ENCODE data around the gene FBRS. TPM values are rescaled to one million over a fixed set of nuclear protein-coding genes. Genes with fewer than 3 reads are reported as not detected.
A peak's percentile ranks its signal among the peaks of the same experiment; 100 is the strongest.

The FBRS gene
- total and polyA plus RNA-seq, 2 of the 13 experiments (the other 11 are each of a cell fraction or from before 2014, with no cell fraction given) = 13.7 to 16.2 TPM

GRCh38 chr16:30641378-30641982 lies 16.8 kb upstream of the FBRS start:
- no peaks in the 10 kb centered on the region for H3K9me3 ChIP-seq (ENCODE audit: low read length)
- H3K27me3 ChIP-seq (ENCODE audit: control insufficient read depth in 1 of 2, insufficient read depth in 2 of 2, low read length in 2 of 2) = no peaks in the 10 kb centered on the region
- H4K20me1 ChIP-seq (ENCODE audit: insufficient read depth, low read length) = no peaks in the 10 kb centered on the region
- FAIRE-seq (no peak), ATAC-seq (no peak), DNase-seq (ENCODE audit: low spot score) (no peak)
- ChIA-PET POLR2A (interaction anchor here (0.8 to 1.1 kb wide), 2 partner anchors 9 to 550 kb away, joined by 3 read pairs; partner anchors contain the start of genes PRR14 and TBX6), CTCF (ENCODE audit: low intra/inter-chr PET ratio, low total read pairs) (no interaction called here)
- H3K36me3 ChIP-seq (replicated peaks in 1 of 2; ENCODE audit: control insufficient read depth in 1 of 2, insufficient read depth in 2 of 2, low read length in 2 of 2) = no peaks in the 10 kb centered on the region
- intact Hi-C loops (cut with micrococcal nuclease; ENCODE audit: unreplicated experiment) = no loop called here
- no peaks in the 10 kb centered on the region for H3K79me2 ChIP-seq (ENCODE audit: insufficient read depth, low read length)
- H3K27ac ChIP-seq (ENCODE audit: extremely low read length, insufficient read depth, low read length) = no peak overlapping the region
- H3K4me3 ChIP-seq (replicated peaks in 1 of 3; ENCODE audit: insufficient read depth in 1 of 3, low read depth in 2 of 3, low read length in 3 of 3) = no peak overlapping the region
- BruUV-seq (replicated peaks) = no TSS peak
- no peak overlapping the region for H2AFZ ChIP-seq (ENCODE audit: low read length)
- no peak overlapping the region for H3K4me2 ChIP-seq (ENCODE audit: low read depth, low read length)
- H3K4me1 ChIP-seq (ENCODE audit: insufficient read depth, low read length) = peaks cover 29% of the 10 kb centered on the region
- H3K9ac ChIP-seq (ENCODE audit: insufficient read depth, low read depth, low read length) = no peak overlapping the region
- in situ Hi-C loops (cut with HindIII; ENCODE audit: extremely low pct_ligation_motif_present, low pct_unique_long_range_greater_than_20kb) = loop anchor here (25.0 kb wide), 1 partner anchor 554 kb away; the partner anchor contains the start of genes PPP4C, TBX6 and YPEL3
- 18% methylated on average over 3 of the region's 3 CpGs for WGBS (ENCODE audit: low lambda C conversion rate)
- no peak for TF ChIP-seq PCBP1 (IDR thresholded peaks at IDR 0.05; ENCODE audit: borderline replicate concordance, low read depth, low read length)
- TF ChIP-seq ZNF121 (CRISPR knock-in tag; IDR thresholded peaks at IDR 0.05) = peak; percentile 91

- Histone ChIP-seq H3K27me3 (ENCODE audit: control insufficient read depth in 1 of 2, insufficient read depth in 2 of 2, low read length in 2 of 2) (no peaks in the 10 kb centered on the region), H3K4me3 (replicated peaks in 1 of 3; ENCODE audit: insufficient read depth in 1 of 3, low read depth in 2 of 3, low read length in 3 of 3) (peak overlapping the region in 1 of 3 experiments; percentile 19; a peak in 3 of 6 replicates), H3K9ac (ENCODE audit: insufficient read depth, low read depth, low read length) (no peak overlapping the region), H2AFZ (ENCODE audit: low read length) (no peak overlapping the region), H4K20me1 (ENCODE audit: insufficient read depth, low read length) (no peaks in the 10 kb centered on the region), H3K27ac (ENCODE audit: extremely low read length, insufficient read depth, low read length) (peak overlapping the region; percentile 46), H3K36me3 (replicated peaks in 1 of 2; ENCODE audit: control insufficient read depth in 1 of 2, insufficient read depth in 2 of 2, low read length in 2 of 2) (no peaks in the 10 kb centered on the region), H3K9me3 (ENCODE audit: low read length) (no peaks in the 10 kb centered on the region), H3K4me1 (ENCODE audit: insufficient read depth, low read length) (peaks cover 27% of the 10 kb centered on the region), H3K79me2 (ENCODE audit: insufficient read depth, low read length) (no peaks in the 10 kb centered on the region), H3K4me2 (ENCODE audit: low read depth, low read length) (peak overlapping the region; percentile 61)
- ATAC-seq (peak; percentile 49), DNase-seq (ENCODE audit: low spot score) (no peak), FAIRE-seq (no peak)
- CTCF ChIA-PET (ENCODE audit: low intra/inter-chr PET ratio, low total read pairs) = no interaction called here
- 45% methylated on average over 4 of the region's 4 CpGs for WGBS (ENCODE audit: low lambda C conversion rate)
- intact Hi-C loops (cut with micrococcal nuclease; ENCODE audit: unreplicated experiment) (no loop called here), in situ Hi-C loops (cut with HindIII; ENCODE audit: extremely low pct_ligation_motif_present, low pct_unique_long_range_greater_than_20kb) (loop anchor here (25.0 kb wide), 1 partner anchor 557 kb away; the partner anchor contains the start of genes PPP4C, TBX6 and YPEL3)
- no TSS peak for BruUV-seq (replicated peaks)
- POLR2A ChIA-PET = interaction anchor here (0.8 to 1.8 kb wide), 3 partner anchors 10 to 21 kb away, joined by 3 to 9 read pairs (median 3); partner anchors contain the start of gene FBRS
- no peak for TF ChIP-seq PRDM15 (CRISPR knock-in tag; IDR thresholded peaks at IDR 0.05)
- TF ChIP-seq, protein P1, sequence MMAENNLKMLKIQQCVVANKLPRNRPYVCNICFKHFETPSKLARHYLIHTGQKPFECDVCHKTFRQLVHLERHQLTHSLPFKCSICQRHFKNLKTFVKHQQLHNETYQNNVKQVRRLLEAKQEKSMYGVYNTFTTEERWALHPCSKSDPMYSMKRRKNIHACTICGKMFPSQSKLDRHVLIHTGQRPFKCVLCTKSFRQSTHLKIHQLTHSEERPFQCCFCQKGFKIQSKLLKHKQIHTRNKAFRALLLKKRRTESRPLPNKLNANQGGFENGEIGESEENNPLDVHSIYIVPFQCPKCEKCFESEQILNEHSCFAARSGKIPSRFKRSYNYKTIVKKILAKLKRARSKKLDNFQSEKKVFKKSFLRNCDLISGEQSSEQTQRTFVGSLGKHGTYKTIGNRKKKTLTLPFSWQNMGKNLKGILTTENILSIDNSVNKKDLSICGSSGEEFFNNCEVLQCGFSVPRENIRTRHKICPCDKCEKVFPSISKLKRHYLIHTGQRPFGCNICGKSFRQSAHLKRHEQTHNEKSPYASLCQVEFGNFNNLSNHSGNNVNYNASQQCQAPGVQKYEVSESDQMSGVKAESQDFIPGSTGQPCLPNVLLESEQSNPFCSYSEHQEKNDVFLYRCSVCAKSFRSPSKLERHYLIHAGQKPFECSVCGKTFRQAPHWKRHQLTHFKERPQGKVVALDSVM (CRISPR knock-in tag; IDR thresholded peaks at IDR 0.05) = peak; percentile 88
- peak; percentile 98 for TF ChIP-seq ZNF121 (CRISPR knock-in tag; IDR thresholded peaks at IDR 0.05)
- no peak for TF ChIP-seq ETV6 (CRISPR knock-in tag; conservative IDR thresholded peaks at IDR 0.05)
- TF ChIP-seq ZNF720 (CRISPR knock-in tag; IDR thresholded peaks at IDR 0.05) = no peak
- TF ChIP-seq ZNF430 (CRISPR knock-in tag; IDR thresholded peaks at IDR 0.05) = 0 out of 2 replicates have a peak, but pooled peaks have one; percentile 6
- peak; percentile 59 for TF ChIP-seq ZNF18 (CRISPR knock-in tag; IDR thresholded peaks at IDR 0.05; ENCODE audit: insufficient replicate concordance)
- TF ChIP-seq ATM (IDR thresholded peaks at IDR 0.05; ENCODE audit: borderline replicate concordance) = no peak
Observed at GRCh38 chr16:30644334-30644830, 13.8 kb upstream of the FBRS start.
